ENCODE data around the gene MCEMP1.
A peak's percentile ranks its signal among the peaks of the same experiment; 100 is the strongest.

Gene MCEMP1

GRCh38 chr19:7676376-7676775, 514 bp upstream of the MCEMP1 start:
- Histone ChIP-seq H3F3A (ENCODE audit: control insufficient read depth, insufficient read depth) (no peaks in the 10 kb centered on the region; the same call in 1 of the 2 replicates), H3K9me2 (replicated peaks; ENCODE audit: control insufficient read depth, low read length) (no peaks in the 10 kb centered on the region), H3K36me3 (ENCODE audit: control insufficient read depth, low read length) (peaks cover 4% of the 10 kb centered on the region; the same call in 1 of the 2 replicates), H3K4me1 (ENCODE audit: control insufficient read depth, low read length) (peaks cover 63% of the 10 kb centered on the region), H3K79me2 (ENCODE audit: control insufficient read depth, low read length) (peaks cover 7% of the 10 kb centered on the region), H4K20me1 (ENCODE audit: control insufficient read depth, insufficient read depth, low read depth, low read length) (no peaks in the 10 kb centered on the region), H3K9me3 (ENCODE audit: control insufficient read depth, insufficient read depth, low read length) (peaks cover 7% of the 10 kb centered on the region; the same call in 1 of the 2 replicates), H3K27me3 (ENCODE audit: control insufficient read depth, low read length) (no peaks in the 10 kb centered on the region; the same call in 1 of the 2 replicates), H3K27ac (ENCODE audit: low read depth, low read length) (peak overlapping the region; percentile 51), H3K4me3 (ENCODE audit: low read length) (peak overlapping the region; percentile 72), H3K4me2 (ENCODE audit: low read length) (peak overlapping the region; percentile 78)
- no peak for TF ChIP-seq CTCF (IDR thresholded peaks at IDR 0.05; ENCODE audit: low read depth, low read length, poor library complexity, severe bottlenecking)

GRCh38 chr19:7677669-7678311, 900 bp downstream of the MCEMP1 start:
- Histone ChIP-seq H3F3A (ENCODE audit: control insufficient read depth, insufficient read depth) (no peaks in the 10 kb centered on the region; the same call in 1 of the 2 replicates), H3K4me1 (ENCODE audit: control insufficient read depth, low read length) (peaks cover 70% of the 10 kb centered on the region), H3K36me3 (ENCODE audit: control insufficient read depth, low read length) (peaks cover 13% of the 10 kb centered on the region), H3K27me3 (ENCODE audit: control insufficient read depth, low read length) (no peaks in the 10 kb centered on the region; the same call in 1 of the 2 replicates), H3K79me2 (ENCODE audit: control insufficient read depth, low read length) (peaks cover 21% of the 10 kb centered on the region), H3K27ac (ENCODE audit: low read depth, low read length) (no peak overlapping the region), H3K4me2 (ENCODE audit: low read length) (peak overlapping the region; percentile 78; the same call in 1 of the 2 replicates), H3K9me2 (replicated peaks; ENCODE audit: control insufficient read depth, low read length) (no peaks in the 10 kb centered on the region), H3K4me3 (ENCODE audit: low read length) (no peak overlapping the region), H4K20me1 (ENCODE audit: control insufficient read depth, insufficient read depth, low read depth, low read length) (no peaks in the 10 kb centered on the region), H3K9me3 (ENCODE audit: control insufficient read depth, insufficient read depth, low read length) (peaks cover 7% of the 10 kb centered on the region; the same call in 1 of the 2 replicates)
- TF ChIP-seq EZH2phosphoT487 (IDR thresholded peaks at IDR 0.05; ENCODE audit: borderline replicate concordance, low read length) (no peak), CTCF (IDR thresholded peaks at IDR 0.05; ENCODE audit: low read depth, low read length, poor library complexity, severe bottlenecking) (no peak)

GRCh38 chr19:7678971-7679751, 2.3 kb downstream of the MCEMP1 start:
- H3K9me2 ChIP-seq (replicated peaks; ENCODE audit: control insufficient read depth, low read length), result no peaks in the 10 kb centered on the region
- peaks cover 21% of the 10 kb centered on the region for H3K79me2 ChIP-seq (ENCODE audit: control insufficient read depth, low read length)
- H3K4me2 ChIP-seq (ENCODE audit: low read length), result peak overlapping the region; percentile 92
- H3K4me1 ChIP-seq (ENCODE audit: control insufficient read depth, low read length), result peaks cover 66% of the 10 kb centered on the region
- no peaks in the 10 kb centered on the region; the same call in 1 of the 2 replicates for H3K27me3 ChIP-seq (ENCODE audit: control insufficient read depth, low read length)
- H3K27ac ChIP-seq (ENCODE audit: low read depth, low read length), result no peak overlapping the region
- no peaks in the 10 kb centered on the region; the same call in 1 of the 2 replicates for H3F3A ChIP-seq (ENCODE audit: control insufficient read depth, insufficient read depth)
- H3K9me3 ChIP-seq (ENCODE audit: control insufficient read depth, insufficient read depth, low read length), result no peaks in the 10 kb centered on the region
- H3K36me3 ChIP-seq (ENCODE audit: control insufficient read depth, low read length), result peaks cover 17% of the 10 kb centered on the region
- H3K4me3 ChIP-seq (ENCODE audit: low read length), result peak overlapping the region; percentile 29
- no peaks in the 10 kb centered on the region for H4K20me1 ChIP-seq (ENCODE audit: control insufficient read depth, insufficient read depth, low read depth, low read length)
- TF ChIP-seq CTCF (IDR thresholded peaks at IDR 0.05; ENCODE audit: low read depth, low read length, poor library complexity, severe bottlenecking), result peak; percentile 68
- no peak for TF ChIP-seq EZH2phosphoT487 (IDR thresholded peaks at IDR 0.05; ENCODE audit: borderline replicate concordance, low read length)

Measured in DOHH2 (cell line).